HG03066 (cell line): ENCODE data around the gene NAALADL2.
"Not testable (repeated sequence)": the region's sequence is repeated elsewhere in the genome, so short reads cannot be mapped to it uniquely, and the experiment has no call there.

Experiments used
- ATAC-seq: cut with Tn5 transposase; IDR thresholded peaks from one replicate; pipeline ENCODE4 v1.9.1; 2021; ENCODE audit warnings: low read depth; ENCODE audit not compliant: unreplicated experiment

Gene NAALADL2

GRCh38 chr3:175606650-175607318, 747.6 kb downstream of the NAALADL2 start:
- no peak for ATAC-seq

- ATAC-seq = no peak
These were observed 749.2 kb downstream of the NAALADL2 start for GRCh38 chr3:175608356-175608755.

- ATAC-seq = no peak
These were observed 749.8 kb downstream of the NAALADL2 start for GRCh38 chr3:175608911-175609310.

GRCh38 chr3:175612487-175613196, 753.5 kb downstream of the NAALADL2 start:
- ATAC-seq = no peak

- ATAC-seq = not testable (repeated sequence)
These were observed 755.0 kb downstream of the NAALADL2 start for GRCh38 chr3:175614107-175614506.

GRCh38 chr3:175617247-175617646, 758.1 kb downstream of the NAALADL2 start:
- no peak for ATAC-seq

- ATAC-seq = no peak
These were observed 760.2 kb downstream of the NAALADL2 start for GRCh38 chr3:175619369-175619768.

GRCh38 chr3:175620093-175620492, 761.0 kb downstream of the NAALADL2 start:
- no peak for ATAC-seq

- no peak for ATAC-seq
These were observed 761.4 kb downstream of the NAALADL2 start for GRCh38 chr3:175620532-175620931.

GRCh38 chr3:175640958-175641357, 781.8 kb downstream of the NAALADL2 start:
- ATAC-seq = no peak

- no peak for ATAC-seq
These were observed 787.7 kb downstream of the NAALADL2 start for GRCh38 chr3:175646865-175647264.

GRCh38 chr3:175648899-175649298, 789.8 kb downstream of the NAALADL2 start:
- no peak for ATAC-seq

GRCh38 chr3:175651716-175652115, 792.6 kb downstream of the NAALADL2 start:
- ATAC-seq = no peak

GRCh38 chr3:175655351-175655750, 796.2 kb downstream of the NAALADL2 start:
- ATAC-seq = no peak

- ATAC-seq = no peak
These were observed 797.3 kb downstream of the NAALADL2 start for GRCh38 chr3:175656461-175656860.

- no peak for ATAC-seq
These were observed 800.7 kb downstream of the NAALADL2 start for GRCh38 chr3:175659670-175660350.

GRCh38 chr3:175662815-175663214, 803.7 kb downstream of the NAALADL2 start:
- no peak for ATAC-seq

GRCh38 chr3:175664911-175665310, 805.8 kb downstream of the NAALADL2 start:
- no peak for ATAC-seq

- ATAC-seq = no peak
These were observed 809.2 kb downstream of the NAALADL2 start for GRCh38 chr3:175668300-175668699.

GRCh38 chr3:175670557-175670956, 811.4 kb downstream of the NAALADL2 start:
- ATAC-seq = no peak

- no peak for ATAC-seq
These were observed 813.1 kb downstream of the NAALADL2 start for GRCh38 chr3:175672119-175672689.
